SK-N-SH (cell line): ENCODE data around the gene SIM2. TPM values are rescaled to one million over a fixed set of nuclear protein-coding genes. Genes with fewer than 3 reads are reported as not detected.

ENCODE experiments used
- CTCF ChIA-PET: fragments of 300-600, 350-600 bp; formaldehyde crosslinking; extraction: SDS; loops from one replicate; lab custom pipeline; 2021; lab: Yijun Ruan, JAX
- POLR2A ChIA-PET: fragments of 350-600 bp; sonication (Branson Sonifier 250); formaldehyde crosslinking; extraction: SDS; loops from one replicate; lab custom pipeline; 2020; ENCODE audit warnings: antibody characterized with exemption, inconsistent platforms; lab: Yijun Ruan, JAX
- DNase-seq: peaks from one replicate; pipeline ENCODE4 v3.0.0; 2012
- H2AFZ ChIP-seq: fragments of 200-600 bp; sonication (generic); 2 replicates; pipeline ENCODE4 v1.8.1; 2016; ENCODE audit warnings: antibody characterized with exemption, mild to moderate bottlenecking, low read depth
- H3F3A ChIP-seq: fragments of 200-600 bp; sonication (generic); replicated peaks from 2 replicates; pipeline ENCODE3; 2016; ENCODE audit warnings: antibody characterized with exemption, mild to moderate bottlenecking; ENCODE audit not compliant: insufficient read depth
- H3K27ac ChIP-seq, 2 experiments: fragments of 200-500 bp in 1 of 2; fragments of 200-600 bp in 1 of 2; sonication (Bioruptor generic) in 1 of 2; sonication (generic), shearing (Covaris generic) in 1 of 2; 2 replicates each; pipeline versions ENCODE4 v1.5.1 to v1.6.1; 2014 to 2016; ENCODE audit warnings: low read depth in 2 of 2, inconsistent platforms in 1 of 2, low read length in 1 of 2, mild to moderate bottlenecking in 1 of 2, mixed read lengths in 1 of 2
- H3K27me3 ChIP-seq: fragments of 200-600 bp; sonication (generic), shearing (Covaris generic); 2 replicates; pipeline ENCODE4 v1.6.1; 2016; ENCODE audit warnings: mixed run types; ENCODE audit not compliant: insufficient read depth
- H3K36me3 ChIP-seq, 2 experiments: fragments of 200-500 bp in 1 of 2; fragments of 200-600 bp in 1 of 2; sonication (Bioruptor generic) in 1 of 2; sonication (generic) in 1 of 2; replicated peaks in 1 of 2; 2 replicates each; pipeline versions ENCODE3 to v1.5.1; 2014 to 2016; ENCODE audit warnings: low read length in 1 of 2, mild to moderate bottlenecking in 1 of 2; ENCODE audit not compliant: insufficient read depth in 2 of 2, control insufficient read depth in 1 of 2
- H3K4me1 ChIP-seq, 2 experiments: fragments of 200-500 bp in 1 of 2; fragments of 200-600 bp in 1 of 2; sonication (Bioruptor generic) in 1 of 2; sonication (generic), shearing (Covaris generic) in 1 of 2; 2 replicates each; pipeline versions ENCODE4 v1.5.1 to v1.6.1; 2014 to 2016; ENCODE audit warnings: low read depth in 1 of 2, low read length in 1 of 2, mixed run types in 1 of 2; ENCODE audit not compliant: insufficient read depth in 2 of 2, control insufficient read depth in 1 of 2
- H3K4me2 ChIP-seq: fragments of 200-600 bp; sonication (generic), shearing (Covaris generic); 2 replicates; pipeline ENCODE4 v1.6.1; 2017; ENCODE audit warnings: mixed run types
- H3K4me3 ChIP-seq, 2 experiments: fragments of 200-500 bp in 1 of 2; fragments of 200-600 bp in 1 of 2; sonication (Bioruptor generic) in 1 of 2; sonication (generic), shearing (Covaris generic) in 1 of 2; 2 replicates each; pipeline versions ENCODE4 v1.5.1 to v1.8.1; 2014 to 2016; ENCODE audit warnings: low read depth in 2 of 2, inconsistent platforms in 1 of 2, low read length in 1 of 2, mild to moderate bottlenecking in 1 of 2, mixed read lengths in 1 of 2, moderate library complexity in 1 of 2
- H3K79me2 ChIP-seq: fragments of 200-600 bp; sonication (generic); 2 replicates; pipeline ENCODE4 v1.8.1; 2017; ENCODE audit warnings: mild to moderate bottlenecking; ENCODE audit not compliant: insufficient read depth
- H3K9ac ChIP-seq: fragments of 200-600 bp; sonication (generic); 2 replicates; pipeline ENCODE4 v1.6.1; 2017; ENCODE audit warnings: mixed run types
- H3K9me2 ChIP-seq: fragments of 200-600 bp; sonication (generic); 2 replicates; pipeline ENCODE4 v1.6.1; 2017; ENCODE audit warnings: mixed run types
- H3K9me3 ChIP-seq: fragments of 200-600 bp; sonication (generic); 2 replicates; pipeline ENCODE4 v1.6.1; 2017; ENCODE audit warnings: mixed run types, mild to moderate bottlenecking, moderate library complexity
- H4K20me1 ChIP-seq: fragments of 200-600 bp; sonication (generic); 2 replicates; pipeline ENCODE4 v1.6.1; 2017; ENCODE audit warnings: mild to moderate bottlenecking, mixed run types; ENCODE audit not compliant: insufficient read depth
- CHD2 ChIP-seq: fragments of 150-350 bp; IDR thresholded peaks from 2 replicates; pipeline ENCODE4 v1.6.1; 2018; ENCODE audit warnings: low read length; ENCODE audit not compliant: partially characterized antibody
- GABPA ChIP-seq: IDR thresholded peaks from 2 replicates; pipeline ENCODE4 v1.4.0; 2012; ENCODE audit warnings: low read depth, mild to moderate bottlenecking
- GATA2 ChIP-seq: sonication (generic); formaldehyde crosslinking; IDR thresholded peaks from 2 replicates; pipeline ENCODE4 v1.5.0; 2020; ENCODE audit warnings: mild to moderate bottlenecking, missing genetic modification reagents
- JUND ChIP-seq: IDR thresholded peaks from 2 replicates; pipeline ENCODE4 v1.4.0; 2012
- MEF2A ChIP-seq: IDR thresholded peaks from 2 replicates; pipeline ENCODE4 v1.4.0; 2012; ENCODE audit warnings: low read depth, borderline replicate concordance
- MXI1 ChIP-seq: IDR thresholded peaks from 2 replicates; pipeline ENCODE4 v1.6.1; 2012; ENCODE audit warnings: mild to moderate bottlenecking, low read depth, low read length, improper control_type of control experiment
- NFIC ChIP-seq: IDR thresholded peaks from 2 replicates; pipeline ENCODE4 v1.4.0; 2012; ENCODE audit warnings: borderline replicate concordance
- POLR2AphosphoS5 ChIP-seq: IDR thresholded peaks from 2 replicates; pipeline ENCODE4 v1.6.1; 2012; ENCODE audit warnings: low read depth, low read length
- RAD21 ChIP-seq: IDR thresholded peaks from 2 replicates; pipeline ENCODE4 v1.6.1; 2012; ENCODE audit warnings: mild to moderate bottlenecking, low read length
- RCOR1 ChIP-seq: fragments of 150-350 bp; IDR thresholded peaks from 2 replicates; pipeline ENCODE4 v1.6.1; 2017; ENCODE audit warnings: antibody characterized with exemption, low read length
- RFX5 ChIP-seq: IDR thresholded peaks from 2 replicates; pipeline ENCODE4 v1.6.1; 2012; ENCODE audit warnings: mild to moderate bottlenecking, improper control_type of control experiment, low read length
- RXRA ChIP-seq: IDR thresholded peaks from 2 replicates; pipeline ENCODE4 v1.4.0; 2012; ENCODE audit warnings: low read depth, mild to moderate bottlenecking, borderline replicate concordance
- SIN3A ChIP-seq: IDR thresholded peaks from 2 replicates; pipeline ENCODE4 v1.6.1; 2012; ENCODE audit warnings: low read depth, mild to moderate bottlenecking, low read length, moderate library complexity, borderline replicate concordance
- SMC3 ChIP-seq: IDR thresholded peaks from 2 replicates; pipeline ENCODE4 v1.6.1; 2012; ENCODE audit warnings: low read depth, low read length, improper control_type of control experiment
- TCF12 ChIP-seq: IDR thresholded peaks from 2 replicates; pipeline ENCODE4 v1.4.0; 2012
- whole genome bisulfite sequencing: methylation state at CpG from one replicate; pipeline ENCODE4 v1.1.6; 2017; ENCODE audit warnings: low lambda C conversion rate; 5-methylcytosine and 5-hydroxymethylcytosine counted together
- polyA plus RNA-seq, 3 experiments: library from polyadenylated mRNA; depleted of rRNA; stranded (reverse); fragments of >200 nt; gene quantifications; 2 replicates each; pipeline ENCODE4 v1.2.3, GENCODE V29; 2012
- TF ChIP-seq, protein P1 (sequence below): IDR thresholded peaks from 2 replicates; pipeline ENCODE4 v1.4.0; 2012; ENCODE audit warnings: low read depth, borderline replicate concordance
- TF ChIP-seq, protein P2 (sequence below): fragments of 150-350 bp; IDR thresholded peaks from 2 replicates; pipeline ENCODE4 v1.6.1; 2017; ENCODE audit warnings: antibody characterized with exemption, low read length, low read depth, borderline replicate concordance
- TF ChIP-seq, protein P3 (sequence below): fragments of 200-600 bp; sonication (generic); IDR thresholded peaks from 2 replicates; pipeline ENCODE4 v1.6.1; 2017; ENCODE audit warnings: antibody characterized with exemption, mild to moderate bottlenecking, moderate library complexity
- TF ChIP-seq, protein P4 (sequence below): IDR thresholded peaks from 2 replicates; pipeline ENCODE4; 2012

The SIM2 gene
- polyA plus RNA-seq, 1 of the 3 experiments (the other 2 are of a cell fraction): not detected

DNA sequence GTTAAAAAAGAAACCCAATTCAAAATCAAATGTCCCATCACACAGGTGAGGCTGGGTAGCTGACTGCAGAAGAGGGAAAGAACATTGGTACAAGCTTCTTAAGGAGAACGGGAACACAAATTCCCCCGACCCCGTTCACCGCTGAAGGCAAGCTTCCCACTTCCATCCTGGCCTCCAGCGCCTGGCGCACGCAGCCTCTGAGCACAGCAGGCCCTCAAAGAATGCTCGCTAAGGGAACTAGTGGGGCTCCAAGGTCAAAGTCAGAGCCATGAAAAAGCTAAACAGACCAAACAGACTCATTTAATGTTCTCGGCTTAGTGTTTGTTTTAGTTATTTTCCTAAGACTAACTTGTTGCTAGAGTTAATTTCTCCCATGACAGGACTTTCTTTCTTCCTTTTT lies 63.7 kb downstream of the SIM2 start:
- H3K9me2 ChIP-seq: no peaks in the 10 kb centered on the region
- no peak overlapping the region for H3K9ac ChIP-seq
- no peaks in the 10 kb centered on the region for H3F3A ChIP-seq
- no peak for TF ChIP-seq RFX5
- no peak for TF ChIP-seq MEF2A
- no peak for TF ChIP-seq RCOR1
- no peak for TF ChIP-seq JUND
- no peak for TF ChIP-seq RAD21
- TF ChIP-seq GABPA: no peak
- TF ChIP-seq, protein P1, sequence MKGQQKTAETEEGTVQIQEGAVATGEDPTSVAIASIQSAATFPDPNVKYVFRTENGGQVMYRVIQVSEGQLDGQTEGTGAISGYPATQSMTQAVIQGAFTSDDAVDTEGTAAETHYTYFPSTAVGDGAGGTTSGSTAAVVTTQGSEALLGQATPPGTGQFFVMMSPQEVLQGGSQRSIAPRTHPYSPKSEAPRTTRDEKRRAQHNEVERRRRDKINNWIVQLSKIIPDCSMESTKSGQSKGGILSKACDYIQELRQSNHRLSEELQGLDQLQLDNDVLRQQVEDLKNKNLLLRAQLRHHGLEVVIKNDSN: no peak
- ChIA-PET CTCF (interaction anchor here (4.6 kb wide), 1 partner anchor 15 kb away, joined by 22 read pairs; no protein-coding TSS in a partner anchor), POLR2A (no interaction called here)
- H2AFZ ChIP-seq: no peak overlapping the region
- DNase-seq: no peak
- no peaks in the 10 kb centered on the region for H3K79me2 ChIP-seq
- H4K20me1 ChIP-seq: no peaks in the 10 kb centered on the region
- 96% methylated on average over 9 of the region's 9 CpGs for WGBS
- no peaks in the 10 kb centered on the region for H3K9me3 ChIP-seq
- no peaks in the 10 kb centered on the region for H3K4me1 ChIP-seq
- H3K36me3 ChIP-seq: peaks cover 0 to 4% of the 10 kb centered on the region in 2 experiments
- no peak overlapping the region for H3K27ac ChIP-seq
- no peak overlapping the region for H3K4me3 ChIP-seq
- no peak overlapping the region for H3K4me2 ChIP-seq
- H3K27me3 ChIP-seq: no peaks in the 10 kb centered on the region

DNA sequence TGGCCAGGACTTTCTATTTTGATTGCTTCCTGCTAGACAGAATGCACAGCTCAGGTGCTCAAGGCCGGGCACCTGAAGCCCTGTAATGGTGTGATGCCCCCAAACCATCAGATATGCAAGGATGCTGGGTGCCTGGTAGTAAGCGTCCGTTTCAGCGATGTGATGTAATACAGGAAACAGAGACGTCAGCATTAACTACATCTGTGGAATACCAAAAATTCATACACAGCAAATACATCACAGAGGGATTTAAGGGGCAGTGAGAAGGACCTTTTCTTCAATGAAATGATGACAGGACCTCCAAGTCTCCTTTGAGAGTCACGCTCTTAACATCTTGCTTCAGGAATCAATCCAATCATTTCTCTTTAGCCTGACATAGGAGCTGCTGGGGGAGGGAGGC lies 64.4 kb downstream of the SIM2 start:
- ChIA-PET POLR2A (no interaction called here), CTCF (interaction anchor here (4.6 kb wide), 1 partner anchor 15 kb away, joined by 22 read pairs; no protein-coding TSS in a partner anchor)
- Histone ChIP-seq H3K27ac (no peak overlapping the region), H3K4me1 (no peaks in the 10 kb centered on the region)
- TF ChIP-seq, protein P2, sequence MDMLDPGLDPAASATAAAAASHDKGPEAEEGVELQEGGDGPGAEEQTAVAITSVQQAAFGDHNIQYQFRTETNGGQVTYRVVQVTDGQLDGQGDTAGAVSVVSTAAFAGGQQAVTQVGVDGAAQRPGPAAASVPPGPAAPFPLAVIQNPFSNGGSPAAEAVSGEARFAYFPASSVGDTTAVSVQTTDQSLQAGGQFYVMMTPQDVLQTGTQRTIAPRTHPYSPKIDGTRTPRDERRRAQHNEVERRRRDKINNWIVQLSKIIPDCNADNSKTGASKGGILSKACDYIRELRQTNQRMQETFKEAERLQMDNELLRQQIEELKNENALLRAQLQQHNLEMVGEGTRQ: no peak
- TF ChIP-seq CHD2: no peak
- no peak for TF ChIP-seq SIN3A
- TF ChIP-seq RXRA: no peak
- TF ChIP-seq SMC3: no peak
- TF ChIP-seq, protein P3, sequence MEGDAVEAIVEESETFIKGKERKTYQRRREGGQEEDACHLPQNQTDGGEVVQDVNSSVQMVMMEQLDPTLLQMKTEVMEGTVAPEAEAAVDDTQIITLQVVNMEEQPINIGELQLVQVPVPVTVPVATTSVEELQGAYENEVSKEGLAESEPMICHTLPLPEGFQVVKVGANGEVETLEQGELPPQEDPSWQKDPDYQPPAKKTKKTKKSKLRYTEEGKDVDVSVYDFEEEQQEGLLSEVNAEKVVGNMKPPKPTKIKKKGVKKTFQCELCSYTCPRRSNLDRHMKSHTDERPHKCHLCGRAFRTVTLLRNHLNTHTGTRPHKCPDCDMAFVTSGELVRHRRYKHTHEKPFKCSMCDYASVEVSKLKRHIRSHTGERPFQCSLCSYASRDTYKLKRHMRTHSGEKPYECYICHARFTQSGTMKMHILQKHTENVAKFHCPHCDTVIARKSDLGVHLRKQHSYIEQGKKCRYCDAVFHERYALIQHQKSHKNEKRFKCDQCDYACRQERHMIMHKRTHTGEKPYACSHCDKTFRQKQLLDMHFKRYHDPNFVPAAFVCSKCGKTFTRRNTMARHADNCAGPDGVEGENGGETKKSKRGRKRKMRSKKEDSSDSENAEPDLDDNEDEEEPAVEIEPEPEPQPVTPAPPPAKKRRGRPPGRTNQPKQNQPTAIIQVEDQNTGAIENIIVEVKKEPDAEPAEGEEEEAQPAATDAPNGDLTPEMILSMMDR: no peak
- no peak for TF ChIP-seq TCF12
- TF ChIP-seq, protein P4, sequence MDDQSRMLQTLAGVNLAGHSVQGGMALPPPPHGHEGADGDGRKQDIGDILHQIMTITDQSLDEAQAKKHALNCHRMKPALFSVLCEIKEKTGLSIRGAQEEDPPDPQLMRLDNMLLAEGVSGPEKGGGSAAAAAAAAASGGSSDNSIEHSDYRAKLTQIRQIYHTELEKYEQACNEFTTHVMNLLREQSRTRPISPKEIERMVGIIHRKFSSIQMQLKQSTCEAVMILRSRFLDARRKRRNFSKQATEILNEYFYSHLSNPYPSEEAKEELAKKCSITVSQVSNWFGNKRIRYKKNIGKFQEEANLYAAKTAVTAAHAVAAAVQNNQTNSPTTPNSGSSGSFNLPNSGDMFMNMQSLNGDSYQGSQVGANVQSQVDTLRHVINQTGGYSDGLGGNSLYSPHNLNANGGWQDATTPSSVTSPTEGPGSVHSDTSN: no peak
- no peak for TF ChIP-seq RFX5
- no peak for TF ChIP-seq POLR2AphosphoS5
- no peak for TF ChIP-seq MXI1
- TF ChIP-seq RAD21: no peak
- no peak for TF ChIP-seq GATA2 (CRISPR knock-in tag)
- TF ChIP-seq RCOR1: no peak
- TF ChIP-seq NFIC: no peak
- TF ChIP-seq, all 33 proteins: peak for 0
- no peaks in the 10 kb centered on the region for H3K79me2 ChIP-seq
- H3K9ac ChIP-seq: no peak overlapping the region
- no peaks in the 10 kb centered on the region for H3K27me3 ChIP-seq
- no peaks in the 10 kb centered on the region for H3K9me3 ChIP-seq
- no peak overlapping the region for H3K4me2 ChIP-seq
- peaks cover 0 to 4% of the 10 kb centered on the region in 2 experiments for H3K36me3 ChIP-seq
- no peak for DNase-seq
- H3F3A ChIP-seq: no peaks in the 10 kb centered on the region
- H3K9me2 ChIP-seq: no peaks in the 10 kb centered on the region
- WGBS: 91% methylated on average over 6 of the region's 6 CpGs
- no peak overlapping the region for H2AFZ ChIP-seq
- no peaks in the 10 kb centered on the region for H4K20me1 ChIP-seq
- H3K4me3 ChIP-seq: no peak overlapping the region
